ENCODE measurements around the gene IER5L. TPM values are rescaled to one million over a fixed set of nuclear protein-coding genes. Genes with fewer than 3 reads are reported as not detected.
"Not testable (repeated sequence)": the region's sequence is repeated elsewhere in the genome, so short reads cannot be mapped to it uniquely, and the experiment has no call there.

The IER5L gene
- total RNA-seq, 6 experiments from 2014 or later: 28.5 to 45.1 (median 42.2) TPM

- no peak overlapping the region for H3K27ac Mint-ChIP-seq
Measured at GRCh38 chr9:129199044-129199435, 21.0 kb upstream of the IER5L start.

GRCh38 chr9:129198319-129199043, 20.4 kb upstream of the IER5L start:
- peak; percentile 24; the same call in 1 of the 2 replicates for TF ChIP-seq CTCF (IDR thresholded peaks at IDR 0.05)
- Mint-ChIP-seq H3K27ac (peak overlapping the region; percentile 77), H3K36me3 (ENCODE audit: low read depth) (no peaks in the 10 kb centered on the region), H3K9me3 (no peaks in the 10 kb centered on the region), H3K4me3 (peak overlapping the region; percentile 69), H3K4me1 (ENCODE audit: low read depth) (peaks cover 17% of the 10 kb centered on the region), H3K27me3 (ENCODE audit: insufficient read depth) (peaks cover 2% of the 10 kb centered on the region)
- DNase-seq: peak; percentile 49

More at GRCh38 chr9:129199044-129199435, 21.0 kb upstream of the IER5L start:
- DNase-seq: no peak
- TF ChIP-seq CTCF (IDR thresholded peaks at IDR 0.05): no peak
- H3K4me1 Mint-ChIP-seq (ENCODE audit: low read depth): peaks cover 17% of the 10 kb centered on the region
- H3K27me3 Mint-ChIP-seq (ENCODE audit: insufficient read depth): peaks cover 2% of the 10 kb centered on the region
- H3K4me3 Mint-ChIP-seq: no peak overlapping the region; the same call in 1 of the 2 replicates
- H3K36me3 Mint-ChIP-seq (ENCODE audit: low read depth): no peaks in the 10 kb centered on the region
- no peaks in the 10 kb centered on the region for H3K9me3 Mint-ChIP-seq

- H3K9me3 Mint-ChIP-seq: peaks cover under 1% of the 10 kb centered on the region; the same call in 1 of the 2 replicates
- peaks cover 3% of the 10 kb centered on the region for H3K27me3 Mint-ChIP-seq (ENCODE audit: insufficient read depth)
- H3K4me1 Mint-ChIP-seq (ENCODE audit: low read depth): peaks cover 17% of the 10 kb centered on the region
- H3K36me3 Mint-ChIP-seq (ENCODE audit: low read depth): no peaks in the 10 kb centered on the region
- TF ChIP-seq CTCF (IDR thresholded peaks at IDR 0.05): no peak
- H3K27ac Mint-ChIP-seq: peak overlapping the region; percentile 77
- peak overlapping the region; percentile 69 for H3K4me3 Mint-ChIP-seq
- no peak for DNase-seq
Measured at GRCh38 chr9:129197978-129198318, 19.9 kb upstream of the IER5L start.

- not testable (repeated sequence) for DNase-seq; H3K9me3 Mint-ChIP-seq; H3K27me3 Mint-ChIP-seq (ENCODE audit: insufficient read depth); H3K27ac Mint-ChIP-seq; H3K4me3 Mint-ChIP-seq; H3K36me3 Mint-ChIP-seq (ENCODE audit: low read depth)
- peaks cover 17% of the 10 kb centered on the region for H3K4me1 Mint-ChIP-seq (ENCODE audit: low read depth)
Measured at GRCh38 chr9:129197045-129197444, 19.0 kb upstream of the IER5L start.

- Mint-ChIP-seq H3K4me3 (no peak overlapping the region), H3K27me3 (ENCODE audit: insufficient read depth) (peaks cover 8% of the 10 kb centered on the region), H3K4me1 (ENCODE audit: low read depth) (peaks cover 17% of the 10 kb centered on the region), H3K9me3 (peaks cover 14% of the 10 kb centered on the region), H3K27ac (no peak overlapping the region), H3K36me3 (ENCODE audit: low read depth) (no peaks in the 10 kb centered on the region)
- TF ChIP-seq CTCF (IDR thresholded peaks at IDR 0.05): no peak
- DNase-seq: no peak
Measured at GRCh38 chr9:129195606-129196005, 17.5 kb upstream of the IER5L start.

GRCh38 chr9:129194221-129194620, 16.2 kb upstream of the IER5L start:
- Mint-ChIP-seq H3K27ac (no peak overlapping the region; the same call in 1 of the 2 replicates), H3K27me3 (ENCODE audit: insufficient read depth) (peaks cover 8% of the 10 kb centered on the region)

More at GRCh38 chr9:129194221-129194620, 16.2 kb upstream of the IER5L start:
- Mint-ChIP-seq H3K4me3 (no peak overlapping the region), H3K4me1 (ENCODE audit: low read depth) (peaks cover 17% of the 10 kb centered on the region), H3K9me3 (peaks cover 14% of the 10 kb centered on the region), H3K36me3 (ENCODE audit: low read depth) (no peaks in the 10 kb centered on the region)
- DNase-seq: no peak
- no peak for TF ChIP-seq CTCF (IDR thresholded peaks at IDR 0.05)
